Measurements from ENCODE around the gene KCNMA1.
A peak's percentile ranks its signal among the peaks of the same experiment; 100 is the strongest.

KCNMA1 gene

DNA sequence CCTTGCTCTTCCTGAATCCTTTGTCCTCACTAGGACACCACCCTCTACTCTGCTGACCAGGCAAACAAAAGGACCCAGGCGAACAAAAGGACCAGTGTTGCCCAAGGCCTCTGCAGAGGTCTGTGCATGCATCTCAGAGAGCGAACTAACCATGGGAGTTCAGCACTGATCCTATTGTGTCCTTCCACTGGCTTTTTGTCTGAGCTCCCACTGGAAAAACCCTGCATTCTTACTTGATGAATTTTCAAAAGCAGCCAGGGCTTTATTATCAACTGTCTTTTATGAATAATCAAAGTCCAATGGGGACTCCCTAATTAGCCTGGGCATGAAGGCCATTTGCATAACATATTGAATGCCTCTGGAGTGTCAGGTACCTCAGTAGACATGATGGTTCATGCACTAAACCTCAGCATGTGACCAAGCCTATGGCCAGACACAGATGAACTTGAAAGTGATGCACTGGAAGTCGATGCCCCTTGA, 140.6 kb downstream of the KCNMA1 start:
- DNase-seq (ENCODE audit: insufficient read length, low spot score) (no peak), FAIRE-seq (no peak)

DNA sequence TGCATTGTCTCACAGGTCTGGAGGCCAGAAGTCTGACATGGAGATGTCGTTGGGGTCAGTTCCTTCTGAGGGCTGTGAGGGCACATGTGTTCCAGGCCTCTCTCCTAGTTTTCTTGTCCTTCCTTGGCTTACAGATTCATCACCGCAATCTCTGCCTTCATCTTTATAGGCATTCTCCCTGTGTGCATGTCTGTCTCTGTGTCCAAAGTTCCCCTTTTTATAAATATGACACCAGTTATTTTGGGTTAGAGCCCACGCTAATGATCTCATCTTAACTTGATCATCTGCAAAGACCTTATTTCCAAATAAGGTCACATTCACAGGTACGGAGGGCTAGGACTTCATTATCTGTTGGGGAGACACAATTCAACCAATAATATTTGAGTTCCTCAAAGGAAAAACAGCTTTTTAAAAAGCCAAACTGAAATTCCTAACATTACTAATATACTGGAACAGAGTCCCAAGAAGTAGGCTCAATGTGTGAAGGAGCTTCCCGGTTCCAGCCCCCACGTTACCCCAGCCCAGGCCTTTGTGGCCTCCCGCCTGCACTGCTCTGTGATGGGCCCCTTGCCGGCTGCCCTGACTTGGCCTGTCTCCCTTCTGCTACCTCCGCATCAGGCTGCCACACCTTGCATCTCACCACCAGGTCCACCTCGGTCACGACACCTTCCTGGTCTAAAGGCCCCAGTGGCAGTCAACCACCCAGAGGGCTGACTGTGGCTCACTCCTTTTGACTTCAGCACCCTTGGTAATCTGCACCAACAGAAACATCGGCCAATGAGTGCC, 142.7 kb downstream of the KCNMA1 start:
- no peak for FAIRE-seq
- DNase-seq (ENCODE audit: insufficient read length, low spot score) = no peak

DNA sequence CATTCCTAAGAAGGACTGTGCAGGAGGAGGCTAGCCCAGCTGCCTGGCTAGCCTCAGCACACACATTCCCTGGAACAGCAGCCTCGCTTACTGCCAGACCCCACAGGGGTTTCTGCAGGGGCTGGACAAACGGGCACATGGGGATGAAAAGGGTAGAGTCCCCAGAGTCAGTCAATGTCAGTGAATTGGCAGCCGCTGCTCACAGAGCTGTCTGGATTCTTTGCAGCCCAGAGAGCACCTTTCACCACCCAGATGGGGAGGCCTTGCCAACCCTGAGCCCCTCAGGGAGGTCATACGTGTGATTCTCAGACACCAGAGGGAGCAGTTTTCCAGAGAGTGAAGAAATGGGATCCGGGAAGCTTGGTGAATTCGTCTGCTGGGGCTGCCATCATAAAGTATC, 143.3 kb downstream of the KCNMA1 start:
- FAIRE-seq (peak; percentile 44), DNase-seq (ENCODE audit: insufficient read length, low spot score) (peak; percentile 66)

DNA sequence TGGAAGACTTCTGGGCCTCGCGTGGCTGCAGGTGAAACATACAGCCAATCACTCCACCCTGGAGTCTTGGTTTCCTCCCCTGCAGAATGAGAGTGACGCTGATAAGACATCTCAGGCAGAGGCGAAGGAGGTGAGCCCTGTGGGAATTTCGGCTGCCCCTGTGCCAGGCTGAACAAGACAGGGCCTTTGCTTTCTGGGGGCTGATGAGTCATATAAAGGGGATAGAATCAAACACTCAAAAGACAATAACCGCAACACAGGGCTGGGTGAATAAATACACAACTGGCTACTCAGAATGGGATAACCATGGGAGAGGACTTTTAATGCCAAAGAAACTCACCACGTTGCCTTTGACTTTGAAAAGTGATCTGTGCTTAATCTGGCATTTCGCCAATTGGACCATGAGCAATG, 143.8 kb downstream of the KCNMA1 start:
- FAIRE-seq (no peak), DNase-seq (ENCODE audit: insufficient read length, low spot score) (no peak)

DNA sequence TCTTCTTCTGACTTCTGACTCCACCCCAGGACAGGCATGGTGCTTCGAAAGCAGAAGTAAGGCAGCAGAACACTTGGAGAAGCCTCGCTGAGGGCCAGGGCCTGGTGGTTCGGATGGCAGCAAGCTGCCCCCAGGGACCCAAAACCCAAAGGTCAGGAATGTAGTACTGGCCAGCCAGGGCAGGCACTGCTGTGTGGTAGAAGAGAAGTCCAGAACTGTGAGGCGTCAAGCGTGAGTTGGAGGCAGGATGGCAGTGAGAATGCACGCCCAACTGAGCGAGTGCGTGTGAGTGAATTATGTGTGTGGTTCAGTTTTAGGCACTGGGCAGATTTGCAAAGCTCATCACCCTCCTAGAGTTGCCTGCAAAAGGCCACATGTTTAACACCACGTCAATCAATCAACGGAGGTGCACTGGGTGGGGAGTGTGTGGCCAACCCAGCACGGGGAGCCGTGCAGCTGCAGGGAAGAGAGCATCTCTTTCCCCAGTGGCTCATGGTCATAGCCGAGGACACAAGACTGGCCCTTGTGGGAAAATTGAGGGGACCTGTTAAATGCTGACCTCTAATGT, 144.3 kb downstream of the KCNMA1 start:
- peak; percentile 57 for FAIRE-seq
- DNase-seq (ENCODE audit: insufficient read length, low spot score) = no peak

DNA sequence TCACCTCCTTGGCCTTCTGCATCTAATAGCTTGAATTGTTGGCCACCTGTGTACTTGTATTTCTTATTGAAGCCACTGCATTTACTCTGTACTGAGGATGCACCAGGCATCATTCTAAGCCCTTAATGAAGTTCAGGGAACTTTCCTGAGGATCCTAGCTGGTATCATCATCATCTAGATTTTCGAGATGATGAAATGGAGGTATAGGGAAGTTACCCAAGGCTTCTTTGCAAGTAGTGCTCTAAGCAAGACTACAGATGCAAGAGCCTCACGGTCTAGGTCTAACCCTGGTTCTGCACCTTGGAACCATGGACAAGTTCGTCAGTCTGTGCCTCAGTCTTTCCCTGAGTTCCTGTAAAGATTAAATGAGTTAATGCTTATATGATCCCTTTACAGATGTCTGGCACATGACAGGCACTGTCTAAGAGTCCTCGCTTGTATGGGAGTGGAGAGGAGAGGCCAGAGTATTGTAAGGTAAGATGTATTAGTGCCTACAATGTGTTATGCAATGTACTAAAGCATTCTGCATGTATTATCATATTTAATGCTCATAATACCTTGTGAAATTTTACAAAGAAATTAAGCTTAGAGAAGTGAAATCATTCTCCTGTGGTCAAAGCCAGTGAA, 145.1 kb downstream of the KCNMA1 start:
- no peak for DNase-seq (ENCODE audit: insufficient read length, low spot score)
- no peak for FAIRE-seq

DNA sequence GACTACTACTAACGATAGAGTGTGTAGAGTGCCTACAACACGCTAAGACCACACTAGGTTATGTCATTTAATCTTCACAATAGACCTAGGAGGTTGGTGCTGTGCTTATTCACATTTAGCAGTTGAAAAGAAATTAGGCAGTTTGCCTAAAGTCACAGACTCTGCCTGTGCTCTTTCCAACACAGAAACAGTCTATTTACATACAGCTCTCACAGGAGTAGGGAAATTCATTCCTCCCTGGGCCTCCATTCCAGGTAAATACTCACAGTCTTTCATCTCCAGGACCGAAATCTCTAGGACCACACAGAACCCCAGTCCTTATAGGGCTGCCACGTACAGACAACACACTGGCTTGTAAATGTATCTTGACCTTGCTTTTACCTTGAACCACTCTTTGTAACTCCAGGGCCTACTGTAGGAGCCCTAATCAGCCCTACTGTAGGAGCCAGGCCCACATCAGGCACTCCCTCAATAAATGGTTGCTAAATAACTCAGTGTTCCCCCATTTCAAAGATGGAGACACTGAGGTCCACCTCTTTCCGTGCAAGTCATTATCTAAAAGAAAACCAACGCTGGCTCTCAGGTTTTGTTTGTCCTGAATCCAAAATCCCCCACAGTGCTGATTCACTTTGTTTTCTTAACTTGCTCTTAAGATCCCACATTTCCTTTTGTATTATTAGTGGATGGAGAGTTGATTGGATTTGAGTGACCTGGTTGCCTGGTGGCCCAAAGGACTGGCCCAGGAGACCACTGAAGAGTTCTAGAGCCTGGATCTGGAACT, 146.9 kb downstream of the KCNMA1 start:
- no peak for FAIRE-seq
- no peak for DNase-seq (ENCODE audit: insufficient read length, low spot score)

DNA sequence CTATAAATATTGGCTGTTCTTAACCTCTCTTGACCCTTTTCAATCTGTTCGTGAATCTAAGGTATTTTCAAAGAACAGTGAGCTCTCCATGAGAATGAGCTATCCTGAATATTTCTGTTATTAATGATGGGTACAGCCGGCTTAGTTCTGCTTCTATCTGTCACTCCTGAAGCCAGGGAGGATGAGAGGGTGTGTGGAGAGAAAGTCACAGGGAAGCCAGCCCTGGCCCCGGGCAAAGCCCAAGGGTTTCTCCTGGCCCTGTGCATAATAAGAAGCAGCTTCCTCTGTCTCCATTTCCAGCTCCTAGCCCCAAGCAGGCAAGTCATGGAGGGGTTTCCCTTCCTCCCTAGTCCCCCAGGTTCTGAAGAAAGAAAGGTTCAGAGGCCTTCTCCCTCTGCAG, 151.1 kb downstream of the KCNMA1 start:
- FAIRE-seq = no peak
- no peak for DNase-seq (ENCODE audit: insufficient read length, low spot score)

DNA sequence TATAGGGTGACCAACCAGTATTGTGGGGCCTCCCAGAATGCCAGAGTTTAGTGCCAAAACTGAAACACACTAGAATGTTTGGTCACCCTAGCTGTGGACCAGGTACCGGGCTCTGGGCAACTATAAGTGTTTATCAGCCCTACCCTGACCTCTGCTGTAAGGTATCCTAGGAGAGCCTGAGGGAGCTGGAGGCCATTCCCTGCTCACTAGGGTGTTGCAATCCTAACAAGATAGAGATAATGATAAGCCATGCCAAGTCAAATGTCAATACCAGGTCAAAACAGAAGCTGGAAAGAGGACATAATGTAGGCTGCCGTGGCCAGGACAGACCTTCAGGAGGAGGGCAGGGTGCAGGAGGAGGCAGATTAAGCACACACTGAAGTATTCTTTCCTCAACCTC, 151.8 kb downstream of the KCNMA1 start:
- DNase-seq (ENCODE audit: insufficient read length, low spot score) (no peak), FAIRE-seq (no peak)

DNA sequence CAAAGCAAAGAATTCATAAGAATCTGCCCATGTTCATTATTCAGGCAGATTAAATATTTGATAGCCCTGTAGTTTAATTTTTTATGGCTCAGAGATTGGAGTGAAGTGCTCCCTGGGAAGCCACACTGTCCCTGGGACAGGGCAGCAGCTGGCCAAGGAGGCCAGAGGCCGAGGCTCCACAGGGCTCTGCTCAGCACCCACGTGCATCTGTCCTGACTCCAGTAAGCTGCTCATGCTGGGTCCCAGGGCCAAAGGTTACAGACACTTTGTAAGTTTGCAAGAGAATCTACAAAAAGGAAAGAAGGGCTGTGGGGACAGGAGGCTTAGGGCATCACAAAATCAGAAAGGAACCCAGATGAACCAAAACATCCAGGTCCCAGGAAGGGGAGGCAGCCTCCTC, 155.5 kb downstream of the KCNMA1 start:
- DNase-seq (ENCODE audit: insufficient read length, low spot score) = no peak
- FAIRE-seq = no peak

DNA sequence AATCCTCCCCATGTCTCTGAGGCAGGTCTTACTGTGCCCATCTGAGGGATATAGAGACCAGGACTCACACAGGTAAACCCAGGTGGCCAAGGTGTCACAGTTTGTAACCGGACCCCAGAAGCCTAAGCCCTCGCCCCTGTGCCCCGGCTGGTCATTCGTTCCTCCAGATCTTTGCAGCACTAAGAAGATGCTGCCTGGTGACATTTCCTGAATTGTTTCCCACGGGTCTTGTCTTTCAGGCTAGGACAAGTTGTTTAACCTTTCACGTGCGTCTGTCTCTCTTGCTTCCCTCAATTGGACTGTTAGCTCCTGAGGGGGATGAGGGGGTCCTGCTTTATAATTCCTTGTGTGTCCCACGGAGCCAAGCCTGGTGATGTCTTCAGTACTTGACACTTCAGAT, 158.0 kb downstream of the KCNMA1 start:
- FAIRE-seq = no peak
- DNase-seq (ENCODE audit: insufficient read length, low spot score) = no peak

DNA sequence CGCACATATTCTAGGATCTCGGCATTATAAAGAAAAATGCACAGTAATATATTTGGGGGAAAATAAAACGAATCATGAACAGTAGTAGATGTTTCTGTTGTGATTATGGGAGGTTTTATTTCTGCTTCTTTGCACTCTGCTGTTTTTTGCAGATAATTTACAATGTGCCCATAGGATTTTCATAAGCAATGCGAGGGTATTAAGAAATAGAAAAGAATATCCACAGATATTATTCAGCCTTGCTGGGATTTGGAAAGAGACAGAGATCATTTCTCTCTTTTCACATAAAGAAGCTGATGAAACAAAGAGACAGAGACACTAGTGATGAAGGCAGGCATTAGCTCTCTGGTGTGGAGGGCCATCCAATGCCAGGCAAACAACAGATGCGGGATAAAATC, 158.6 kb downstream of the KCNMA1 start:
- FAIRE-seq (no peak), DNase-seq (ENCODE audit: insufficient read length, low spot score) (no peak)

DNA sequence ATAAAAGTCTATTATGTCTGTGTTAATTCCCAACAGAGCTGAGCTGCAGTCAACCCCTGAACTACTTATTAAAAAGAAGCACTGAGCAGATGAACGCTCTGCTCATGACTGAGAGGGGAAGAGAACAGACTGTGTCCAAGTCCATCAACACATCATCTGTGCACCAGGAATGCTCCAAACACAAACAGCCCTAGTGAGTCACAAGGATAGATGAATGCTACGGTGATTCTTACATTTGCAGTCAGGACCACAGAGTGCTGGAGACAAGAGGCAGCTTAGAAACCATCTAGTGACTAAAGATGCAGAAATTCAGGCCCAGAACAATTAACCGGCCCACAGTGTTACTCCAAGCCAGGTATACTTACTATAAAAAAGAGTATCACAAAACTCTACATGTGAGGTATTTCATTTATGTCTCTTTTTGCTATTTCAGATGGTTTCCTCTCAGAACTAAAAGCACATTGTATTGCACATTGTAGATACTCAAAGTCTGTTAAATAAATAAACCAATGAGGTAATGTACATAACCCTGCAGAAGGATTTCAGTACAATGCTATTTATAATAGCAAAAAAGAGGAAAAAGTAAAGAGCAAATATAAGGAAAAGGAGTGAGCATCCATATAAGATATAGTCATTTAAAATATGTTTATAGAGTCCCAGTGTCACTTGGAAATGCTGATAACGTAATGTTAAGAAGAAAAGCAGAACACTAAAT, 159.2 kb downstream of the KCNMA1 start:
- DNase-seq (ENCODE audit: insufficient read length, low spot score) = peak; percentile 36
- peak; percentile 62 for FAIRE-seq

DNA sequence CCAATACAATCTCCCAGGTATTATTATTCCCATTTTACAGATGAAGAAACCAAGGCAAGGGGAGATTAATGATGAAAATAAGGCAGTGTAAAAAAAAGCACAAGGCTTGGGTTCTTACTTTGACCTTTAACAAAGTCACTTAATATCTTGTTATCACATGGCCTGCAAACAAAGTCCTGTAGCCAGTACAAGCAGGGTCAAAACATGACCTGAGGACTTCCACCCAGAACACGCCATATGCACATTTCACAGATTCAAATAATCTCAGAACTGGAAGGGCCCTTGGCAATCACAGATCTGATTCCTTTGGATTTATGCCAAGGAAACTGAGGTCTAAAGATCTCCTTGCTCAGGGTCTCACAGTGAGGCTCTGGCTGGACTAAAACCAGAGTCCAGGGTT, 162.1 kb downstream of the KCNMA1 start:
- DNase-seq (ENCODE audit: insufficient read length, low spot score) (no peak), FAIRE-seq (no peak)

DNA sequence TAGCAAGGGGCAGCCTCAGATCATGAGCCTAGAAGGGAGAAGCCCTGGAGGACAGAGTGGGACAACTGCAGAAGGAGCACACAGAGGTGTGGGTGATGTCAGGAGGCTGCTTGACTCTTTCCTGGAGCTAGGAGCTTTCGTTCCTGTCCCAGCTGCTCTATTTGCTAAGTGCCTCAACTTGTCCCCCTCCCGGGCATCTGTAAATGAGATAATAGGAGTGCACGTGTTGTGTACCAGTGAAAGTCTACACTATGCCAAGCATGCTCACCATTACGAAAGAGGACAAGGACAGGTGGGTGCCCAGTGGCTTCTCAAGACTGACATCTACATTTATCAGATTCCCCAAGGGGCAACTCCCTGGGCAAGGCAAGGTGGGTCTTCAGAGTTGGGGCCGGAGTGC, 162.7 kb downstream of the KCNMA1 start:
- FAIRE-seq (no peak), DNase-seq (ENCODE audit: insufficient read length, low spot score) (no peak)

DNA sequence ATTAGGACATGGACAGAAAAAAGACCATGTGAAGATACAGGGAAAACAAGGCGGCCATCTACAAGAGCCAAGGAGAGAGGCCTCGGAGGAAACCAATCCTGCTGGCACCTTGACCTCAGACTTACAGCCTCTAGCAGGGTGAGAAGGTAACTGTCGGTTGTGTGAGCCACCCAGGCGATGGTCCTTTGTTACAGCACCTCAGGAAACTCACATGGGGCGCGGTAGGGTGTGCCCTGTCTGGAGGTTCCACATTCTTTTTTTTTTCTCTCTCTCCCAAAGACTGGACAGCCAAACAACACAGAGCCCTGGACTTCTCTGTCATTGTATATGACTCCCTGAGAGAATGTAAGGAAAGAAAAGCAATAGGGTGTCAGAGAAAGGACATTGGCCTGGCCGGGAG, 163.2 kb downstream of the KCNMA1 start:
- DNase-seq (ENCODE audit: insufficient read length, low spot score) (no peak), FAIRE-seq (no peak)

DNA sequence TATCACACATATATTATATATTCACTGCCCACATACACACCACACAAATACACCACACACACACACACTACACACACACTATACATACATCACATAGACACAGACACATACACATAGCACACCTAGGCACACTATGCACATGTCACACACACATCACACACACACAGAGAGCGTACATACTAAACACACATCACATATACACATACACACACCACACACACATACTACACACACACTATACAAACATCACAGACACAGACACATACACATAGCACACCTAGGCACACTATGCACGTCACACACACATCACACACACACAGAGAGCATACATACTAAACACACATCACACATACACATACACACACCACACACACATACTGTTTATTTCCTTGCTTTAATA, 165.5 kb downstream of the KCNMA1 start:
- no peak for DNase-seq (ENCODE audit: insufficient read length, low spot score)
- FAIRE-seq = no peak

DNA sequence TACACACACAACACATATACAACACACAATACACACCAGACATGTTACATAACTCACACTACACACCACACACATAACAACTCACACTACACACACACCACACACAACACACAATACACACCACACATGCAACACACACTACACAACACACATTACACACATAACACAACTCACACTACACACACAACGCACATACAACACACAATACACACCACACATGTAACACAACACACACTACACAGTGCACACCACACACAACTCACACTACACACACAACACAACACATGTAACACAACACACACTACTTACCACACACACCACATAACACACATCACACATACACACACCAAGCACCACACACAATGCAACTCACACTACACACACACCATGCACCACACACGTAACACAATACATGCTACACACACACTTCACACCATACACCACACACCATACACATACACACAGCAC, 166.5 kb downstream of the KCNMA1 start:
- no peak for DNase-seq (ENCODE audit: insufficient read length, low spot score)
- peak; percentile 100 for FAIRE-seq

DNA sequence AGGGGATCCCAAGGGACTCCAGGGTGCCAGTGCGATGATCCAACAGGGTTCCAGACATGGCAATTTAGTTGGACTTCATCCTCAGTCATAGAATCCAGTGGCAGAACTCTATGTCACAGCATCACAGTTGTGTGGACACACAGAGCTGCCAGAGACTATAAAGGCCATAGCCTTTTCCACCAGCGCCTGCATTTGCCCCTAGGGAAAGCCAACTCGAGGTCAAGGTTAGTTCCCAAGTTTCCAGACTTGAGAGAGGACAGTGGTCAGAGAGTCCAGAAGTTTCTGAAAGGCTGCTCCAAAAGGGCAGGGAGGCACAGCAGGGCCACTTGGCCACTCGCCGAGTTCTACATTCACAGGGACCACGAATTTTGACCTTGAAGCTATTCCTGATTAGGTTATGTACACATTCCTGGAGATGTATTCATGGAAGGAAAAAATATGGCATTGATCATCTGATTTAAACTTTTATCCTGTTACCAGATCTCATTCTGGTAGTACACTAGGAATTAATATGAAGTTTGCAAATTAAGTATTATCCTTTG, 170.1 kb downstream of the KCNMA1 start:
- FAIRE-seq (no peak), DNase-seq (ENCODE audit: insufficient read length, low spot score) (no peak)
